OCI-LY1 (cell line): ENCODE results near the gene PRR11.

Experiments
- EZH2 ChIP-seq: fragments of 200-600 bp; sonication (generic), shearing (Covaris generic); IDR thresholded peaks from 2 replicates; pipeline ENCODE4 v1.8.0; 2017; ENCODE audit warnings: borderline replicate concordance, mixed run types, mild to moderate bottlenecking, antibody characterized with exemption, low read length, moderate library complexity, mixed read lengths
- TF ChIP-seq, protein P1 (sequence below): fragments of 200-600 bp; sonication (generic), shearing (Covaris generic); IDR thresholded peaks from 2 replicates; pipeline ENCODE4 v1.5.1; 2017; ENCODE audit warnings: mild to moderate bottlenecking, antibody characterized with exemption, low read length, moderate library complexity, mixed read lengths

DNA sequence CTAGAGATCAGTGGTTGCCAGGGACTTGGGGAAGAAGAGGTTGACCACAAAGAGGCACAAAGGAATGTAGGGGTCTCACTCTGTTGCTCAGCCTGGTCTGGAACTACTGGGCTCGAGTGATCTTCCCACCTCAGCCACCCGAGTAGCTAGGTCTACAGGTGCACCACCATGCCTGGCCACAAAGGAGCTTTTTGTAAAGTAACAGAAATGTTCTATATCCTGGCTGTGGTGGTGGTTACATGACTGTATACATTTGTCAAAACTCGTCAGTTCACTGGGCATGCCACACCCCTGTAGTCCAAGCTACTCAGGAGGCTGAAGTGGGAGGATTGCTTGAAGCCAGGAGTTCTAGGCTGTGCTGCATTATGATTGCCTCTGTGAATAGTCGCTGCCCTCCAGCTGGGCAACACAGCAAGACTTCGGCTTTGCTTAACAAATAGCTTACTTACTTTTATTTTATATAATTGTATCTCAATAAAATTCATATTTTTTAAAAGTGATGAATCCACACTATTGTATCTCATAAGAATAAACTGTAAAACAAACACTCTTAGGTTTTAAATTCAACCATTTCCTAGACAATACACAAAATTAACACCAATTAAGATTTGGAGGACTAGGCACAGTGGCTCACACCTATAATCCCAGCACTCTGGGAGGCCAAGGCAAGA lies 5.6 kb upstream of the PRR11 start:
- TF ChIP-seq, protein P1, sequence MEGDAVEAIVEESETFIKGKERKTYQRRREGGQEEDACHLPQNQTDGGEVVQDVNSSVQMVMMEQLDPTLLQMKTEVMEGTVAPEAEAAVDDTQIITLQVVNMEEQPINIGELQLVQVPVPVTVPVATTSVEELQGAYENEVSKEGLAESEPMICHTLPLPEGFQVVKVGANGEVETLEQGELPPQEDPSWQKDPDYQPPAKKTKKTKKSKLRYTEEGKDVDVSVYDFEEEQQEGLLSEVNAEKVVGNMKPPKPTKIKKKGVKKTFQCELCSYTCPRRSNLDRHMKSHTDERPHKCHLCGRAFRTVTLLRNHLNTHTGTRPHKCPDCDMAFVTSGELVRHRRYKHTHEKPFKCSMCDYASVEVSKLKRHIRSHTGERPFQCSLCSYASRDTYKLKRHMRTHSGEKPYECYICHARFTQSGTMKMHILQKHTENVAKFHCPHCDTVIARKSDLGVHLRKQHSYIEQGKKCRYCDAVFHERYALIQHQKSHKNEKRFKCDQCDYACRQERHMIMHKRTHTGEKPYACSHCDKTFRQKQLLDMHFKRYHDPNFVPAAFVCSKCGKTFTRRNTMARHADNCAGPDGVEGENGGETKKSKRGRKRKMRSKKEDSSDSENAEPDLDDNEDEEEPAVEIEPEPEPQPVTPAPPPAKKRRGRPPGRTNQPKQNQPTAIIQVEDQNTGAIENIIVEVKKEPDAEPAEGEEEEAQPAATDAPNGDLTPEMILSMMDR, result no peak
- no peak for TF ChIP-seq EZH2
